A549 (cell line): ENCODE results near the gene CSMD2. TPM values are rescaled to one million over a fixed set of nuclear protein-coding genes. Genes with fewer than 3 reads are reported as not detected.

ENCODE experiments used
- ATAC-seq, 2 experiments: fragments of 200-7000 bp in 1 of 2; fragments of >200 bp in 1 of 2; cut with Nextera tagmentation in 1 of 2; cut with Tn5 transposase in 1 of 2; 3 replicates each; pipeline versions ENCODE4 v1.8.0 to v1.9.1; 2018 to 2020; ENCODE audit warnings: mild to moderate bottlenecking in 1 of 2, moderate library complexity in 1 of 2
- CTCF ChIA-PET: fragments of 300-600 bp; sonication (Branson Sonifier 250); formaldehyde crosslinking; extraction: SDS; loops from one replicate; lab custom pipeline; 2021; ENCODE audit warnings: antibody characterized with exemption, inconsistent platforms; lab: Yijun Ruan, JAX
- POLR2A ChIA-PET: fragments of 350-600 bp; formaldehyde crosslinking; extraction: SDS; loops from one replicate; lab custom pipeline; 2021; ENCODE audit warnings: antibody characterized with exemption, inconsistent platforms; lab: Yijun Ruan, JAX
- DNase-seq, 2 experiments: peaks; one replicate each; pipeline versions ENCODE4 v3.0.0 to v3.0.0-alpha.2; 2011 to 2016; ENCODE audit warnings: low read depth in 1 of 2, low spot score in 1 of 2
- FAIRE-seq: peaks from 2 replicates; lab custom pipeline; 2011; peaks lifted over from hg19 to GRCh38; lab: Jason Lieb, UNC
- H3K27ac ChIP-seq, 2 experiments: fragments of >200 bp; sonication (Bioruptor Twin); formaldehyde crosslinking; 3 replicates each; pipeline ENCODE4 v1.5.1; 2016 to 2017
- H3K4me1 ChIP-seq: fragments of >200 bp; sonication (Bioruptor Twin); formaldehyde crosslinking; 3 replicates; pipeline ENCODE4 v1.6.1; 2016
- H3K4me2 ChIP-seq: fragments of >200 bp; sonication (Bioruptor Twin); formaldehyde crosslinking; 3 replicates; pipeline ENCODE4 v1.6.1; 2016
- H3K4me3 ChIP-seq: fragments of >200 bp; sonication (Bioruptor Twin); formaldehyde crosslinking; 3 replicates; pipeline ENCODE4 v1.5.1; 2016
- H3K9me3 ChIP-seq: fragments of >200 bp; sonication (Bioruptor Twin); formaldehyde crosslinking; 3 replicates; pipeline ENCODE4 v1.6.1; 2016
- CBX2 ChIP-seq: fragments of 200-600 bp; sonication (generic); IDR thresholded peaks from 2 replicates; pipeline ENCODE4 v1.6.1; 2016; ENCODE audit warnings: low read depth, mild to moderate bottlenecking, borderline replicate concordance
- CEBPB ChIP-seq, 2 experiments: fragments of >200 bp in 1 of 2; sonication (Bioruptor Twin) in 1 of 2; formaldehyde crosslinking in 1 of 2; IDR thresholded peaks; 2 replicates each; pipeline ENCODE4 v1.6.1; 2012 to 2016
- CHD2 ChIP-seq: fragments of 150-350 bp; IDR thresholded peaks from 2 replicates; pipeline ENCODE4 v1.6.1; 2014; ENCODE audit warnings: low read length; ENCODE audit not compliant: partially characterized antibody
- CHD4 ChIP-seq: fragments of 200-600 bp; sonication (generic); IDR thresholded peaks from 2 replicates; pipeline ENCODE4 v1.6.1; 2016; ENCODE audit warnings: antibody characterized with exemption, mild to moderate bottlenecking, borderline replicate concordance
- CTCF ChIP-seq: fragments of >200 bp; sonication (Bioruptor Twin); formaldehyde crosslinking; IDR thresholded peaks from 3 replicates; pipeline ENCODE4 v1.5.1; 2016
- EHMT2 ChIP-seq: fragments of 200-600 bp; sonication (generic); IDR thresholded peaks from 2 replicates; pipeline ENCODE4 v1.6.1; 2016; ENCODE audit warnings: antibody characterized with exemption, low read depth, mild to moderate bottlenecking, moderate library complexity
- ESRRA ChIP-seq: fragments of 150-350 bp; IDR thresholded peaks from 2 replicates; pipeline ENCODE4 v1.6.1; 2014; ENCODE audit warnings: mild to moderate bottlenecking, low read length, borderline replicate concordance
- FOSL2 ChIP-seq, 2 experiments: fragments of 450-650 bp in 1 of 2; fragments of >200 bp in 1 of 2; sonication (Bioruptor Twin) in 1 of 2; formaldehyde crosslinking; IDR thresholded peaks; 2 replicates each; pipeline versions ENCODE4 v1.5.0 to v1.6.1; 2016 to 2020; ENCODE audit warnings: mild to moderate bottlenecking in 1 of 2, moderate library complexity in 1 of 2
- FOXS1 ChIP-seq: fragments of 250-450 bp; sonication (Bioruptor Pico); IDR thresholded peaks from 2 replicates; pipeline ENCODE4 v1.5.0; 2020; ENCODE audit warnings: mild to moderate bottlenecking, moderate library complexity
- HDAC2 ChIP-seq: fragments of 200-600 bp; sonication (generic); IDR thresholded peaks from 2 replicates; pipeline ENCODE4 v1.6.1; 2016
- HEYL ChIP-seq: fragments of 250-450 bp; sonication (Bioruptor Pico); IDR thresholded peaks from 2 replicates; pipeline ENCODE4 v1.8.0; 2021; ENCODE audit warnings: mild to moderate bottlenecking, moderate library complexity
- HMGXB4 ChIP-seq: fragments of 250-450 bp; sonication (Bioruptor Pico); IDR thresholded peaks from 2 replicates; pipeline ENCODE4 v1.5.0; 2021; ENCODE audit warnings: mild to moderate bottlenecking, moderate library complexity, borderline replicate concordance
- JUN ChIP-seq, 2 experiments: fragments of >200 bp; sonication (Bioruptor Twin); formaldehyde crosslinking; IDR thresholded peaks; 2 replicates in 1 of 2; 3 replicates in 1 of 2; pipeline ENCODE4 v1.6.1; 2016 to 2017
- JUNB ChIP-seq: fragments of >200 bp; sonication (Bioruptor Twin); formaldehyde crosslinking; IDR thresholded peaks from 2 replicates; pipeline ENCODE4 v1.6.1; 2016
- MAZ ChIP-seq: fragments of 150-350 bp; IDR thresholded peaks from 2 replicates; pipeline ENCODE4 v1.6.1; 2014; ENCODE audit warnings: antibody characterized with exemption, low read depth, low read length, borderline replicate concordance
- MYC ChIP-seq: IDR thresholded peaks from 2 replicates; pipeline ENCODE4 v1.6.1; 2012; ENCODE audit warnings: mild to moderate bottlenecking, inconsistent platforms, low read length, improper control_type of control experiment, borderline replicate concordance
- NFE2L2 ChIP-seq: fragments of 150-350 bp; conservative IDR thresholded peaks from 2 replicates; pipeline ENCODE4 v1.6.1; 2014; ENCODE audit warnings: low read length
- NR3C1 ChIP-seq: fragments of >200 bp; sonication (Bioruptor Twin); formaldehyde crosslinking; IDR thresholded peaks from 3 replicates; pipeline ENCODE4 v1.6.1; 2017
- POLR2A ChIP-seq: IDR thresholded peaks from 2 replicates; pipeline ENCODE4 v1.6.1; 2012; ENCODE audit warnings: mild to moderate bottlenecking, low read length
- POLR2AphosphoS2 ChIP-seq: conservative IDR thresholded peaks from 2 replicates; pipeline ENCODE4 v1.6.1; 2012; ENCODE audit warnings: low read length, improper control_type of control experiment, inconsistent platforms
- RAD21 ChIP-seq, 2 experiments: fragments of >200 bp in 1 of 2; sonication (Bioruptor Twin) in 1 of 2; formaldehyde crosslinking in 1 of 2; IDR thresholded peaks in 1 of 2; conservative IDR thresholded peaks in 1 of 2; 2 replicates in 1 of 2; 3 replicates in 1 of 2; pipeline ENCODE4 v1.6.1; 2012 to 2018; ENCODE audit warnings: inconsistent platforms in 1 of 2
- RCOR1 ChIP-seq: fragments of 150-350 bp; IDR thresholded peaks from 2 replicates; pipeline ENCODE4 v1.6.1; 2014; ENCODE audit warnings: antibody characterized with exemption, low read length, low read depth
- RFX5 ChIP-seq: fragments of 450-650 bp; IDR thresholded peaks from 2 replicates; pipeline ENCODE4 v1.7.1; 2014; ENCODE audit warnings: antibody characterized with exemption, mild to moderate bottlenecking, moderate library complexity
- RNF2 ChIP-seq: fragments of 200-600 bp; sonication (generic); IDR thresholded peaks from 2 replicates; pipeline ENCODE4 v1.6.1; 2016; ENCODE audit warnings: low read depth, mild to moderate bottlenecking, antibody characterized with exemption, moderate library complexity, borderline replicate concordance
- TP53 ChIP-seq: fragments of 250-450 bp; sonication (Bioruptor Pico); IDR thresholded peaks from 2 replicates; pipeline ENCODE4 v1.5.0; 2021; ENCODE audit warnings: mild to moderate bottlenecking, moderate library complexity
- ZC3H11A ChIP-seq: fragments of 450-650 bp; IDR thresholded peaks from 2 replicates; pipeline ENCODE4 v1.6.1; 2014; ENCODE audit warnings: antibody characterized with exemption, mild to moderate bottlenecking
- ZSCAN20 ChIP-seq: fragments of 250-450 bp; sonication (Bioruptor Pico); IDR thresholded peaks from 2 replicates; pipeline ENCODE4 v1.8.0; 2022; ENCODE audit warnings: mild to moderate bottlenecking, moderate library complexity
- WGBS: methylation state at CpG from one replicate; pipeline ENCODE4 v1.1.6; 2017; ENCODE audit errors: missing lambda C conversion rate; 5-methylcytosine and 5-hydroxymethylcytosine counted together
- polyA plus RNA-seq, 4 experiments: library from polyadenylated mRNA; depleted of rRNA in 3 of 4; stranded (reverse); fragments of >200 nt; fragmentation: RNase III in 1 of 4; extraction: RNeasy Plus Mini Kit Qiagen cat#74134 plus additional on column Dnase treatment in 1 of 4; gene quantifications; 2 replicates in 3 of 4; 3 replicates in 1 of 4; pipeline ENCODE4 v1.2.3, GENCODE V29; 2011 to 2017

CSMD2 gene
- polyA plus RNA-seq, 2 of the 4 experiments (the other 2 are of a cell fraction) = not detected

- no peak for TF ChIP-seq RFX5
These were observed 311.6 kb downstream of the CSMD2 start (continued) for GRCh38 chr1:33853431-33853830.

GRCh38 chr1:33852711-33853110, 312.3 kb downstream of the CSMD2 start:
- Histone ChIP-seq H3K27ac (no peak overlapping the region), H3K4me2 (no peak overlapping the region), H3K9me3 (no peaks in the 10 kb centered on the region), H3K4me1 (no peaks in the 10 kb centered on the region), H3K4me3 (no peak overlapping the region)
- no peak for TF ChIP-seq FOXS1 (CRISPR knock-in tag)
- no peak for TF ChIP-seq ZC3H11A
- no peak for TF ChIP-seq MYC
- no peak for TF ChIP-seq NFE2L2
- no peak for TF ChIP-seq EHMT2
- TF ChIP-seq ESRRA = no peak
- no peak for TF ChIP-seq CHD2
- no peak for TF ChIP-seq JUNB
- TF ChIP-seq CEBPB (IDR thresholded peaks at IDR 0.05) = no peak
- TF ChIP-seq HMGXB4 (CRISPR knock-in tag) = no peak
- FAIRE-seq = no peak
- ChIA-PET POLR2A (no interaction called here), CTCF (no interaction called here)
- ATAC-seq = no peak
- no peak for DNase-seq

GRCh38 chr1:33850481-33850880, 314.5 kb downstream of the CSMD2 start:
- FAIRE-seq (no peak), ATAC-seq (no peak), DNase-seq (no peak)
- no peak for TF ChIP-seq CBX2
- TF ChIP-seq RNF2 = no peak
- no peak for TF ChIP-seq TP53 (CRISPR knock-in tag)
- no peak for TF ChIP-seq EHMT2
- TF ChIP-seq CHD2 = no peak
- no peak for TF ChIP-seq MAZ
- TF ChIP-seq RAD21 (conservative IDR thresholded peaks at IDR 0.05 in 1 of 2, IDR thresholded peaks at IDR 0.05 in 1 of 2) = no peak
- no peak for TF ChIP-seq ZSCAN20 (CRISPR knock-in tag)
- no peak for TF ChIP-seq RCOR1
- TF ChIP-seq CHD4 = no peak
- no peak for TF ChIP-seq HDAC2
- no peak for TF ChIP-seq FOSL2 (IDR thresholded peaks at IDR 0.05)
- no peak for TF ChIP-seq FOSL2 (CRISPR knock-in tag; IDR thresholded peaks at IDR 0.05)
- TF ChIP-seq POLR2AphosphoS2 = no peak
- TF ChIP-seq HEYL (CRISPR knock-in tag) = no peak
- no peak for TF ChIP-seq MYC
- no peak for TF ChIP-seq POLR2A
- no peak for TF ChIP-seq NR3C1
- no peak for TF ChIP-seq CTCF
- TF ChIP-seq JUN (IDR thresholded peaks at IDR 0.05) = no peak
- TF ChIP-seq RFX5 = no peak
- H3K4me2 ChIP-seq = no peak overlapping the region
- H3K27ac ChIP-seq = no peak overlapping the region
- no peaks in the 10 kb centered on the region for H3K4me1 ChIP-seq
- ChIA-PET CTCF (no interaction called here), POLR2A (no interaction called here)
- WGBS = 0% methylated on average over 1 of the region's 1 CpG
- no peak overlapping the region for H3K4me3 ChIP-seq
- H3K9me3 ChIP-seq = no peaks in the 10 kb centered on the region
